Stimulated activated naive B cell treated with anti-CD40 and anti-IgM and Interleukin-4, amounts not matched to agents 10 μg/mL and 1 μg/mL and 100 μg/mL, for 72 hours (primary cell): ENCODE results near the gene MZT2A.
"Not testable (repeated sequence)": the region's sequence is repeated elsewhere in the genome, so short reads cannot be mapped to it uniquely, and the experiment has no call there.

Experiments
- ATAC-seq, 2 donors: fragments of 150-1000 bp; cut with Tn5 transposase; replicated peaks; 2 replicates each; pipeline ENCODE4 v1.10.0; 2021; ENCODE audit warnings: moderate library complexity in 1 of 2
- DNase-seq: peaks from one replicate; pipeline ENCODE4 v3.0.0; 2021
- H3K27ac Mint-ChIP-seq: one replicate; pipeline ENCODE4 v1.8.0; 2022; ENCODE audit warnings: mild to moderate bottlenecking, mixed read lengths
- H3K27me3 Mint-ChIP-seq, 2 donors: one replicate each; pipeline ENCODE4 v1.8.0; 2022; ENCODE audit warnings: mixed read lengths in 2 of 2
- H3K36me3 Mint-ChIP-seq, 2 donors: one replicate each; pipeline ENCODE4 v1.8.0; 2022; ENCODE audit warnings: mixed read lengths in 2 of 2, mild to moderate bottlenecking in 1 of 2
- H3K4me1 Mint-ChIP-seq, 2 donors: one replicate each; pipeline ENCODE4 v1.8.0; 2022; ENCODE audit warnings: mixed read lengths in 2 of 2, mild to moderate bottlenecking in 1 of 2
- H3K4me3 Mint-ChIP-seq, 2 donors: one replicate each; pipeline ENCODE4 v1.8.0; 2022; ENCODE audit warnings: mild to moderate bottlenecking in 2 of 2, mixed read lengths in 2 of 2, moderate library complexity in 1 of 2
- H3K9me3 Mint-ChIP-seq, 2 donors: one replicate each; pipeline ENCODE4 v1.8.0; 2022; ENCODE audit warnings: mixed read lengths in 2 of 2, mild to moderate bottlenecking in 1 of 2

Gene MZT2A

GRCh38 chr2:131528981-131529863 is 37.0 kb upstream of the MZT2A start:
- ATAC-seq: peak; percentile 75 to 81
- H3K4me3 Mint-ChIP-seq: peak overlapping the region; percentile 78 to 79
- H3K4me1 Mint-ChIP-seq: peaks cover 7 to 21% of the 10 kb centered on the region in 2 donors
- H3K27ac Mint-ChIP-seq: peak overlapping the region; percentile 84
- peak; percentile 26 for DNase-seq
- not testable (repeated sequence) for H3K27me3 Mint-ChIP-seq, H3K9me3 Mint-ChIP-seq, H3K36me3 Mint-ChIP-seq

- Mint-ChIP-seq H3K4me1 (peaks cover 11 to 26% of the 10 kb centered on the region in 2 donors), H3K4me3 (peak within 1 kb of the TSS; percentile 83 to 86), H3K27ac (peak within 1 kb of the TSS; percentile 42)
- H3K27me3 Mint-ChIP-seq, H3K9me3 Mint-ChIP-seq, H3K36me3 Mint-ChIP-seq: not testable (repeated sequence)
- DNase-seq: peak; percentile 70
- peak; percentile 81 to 84 for ATAC-seq
Measured at GRCh38 chr2:131527131-131528001, 35.2 kb upstream of the MZT2A start, which contains the start of gene CCDC74A. Gene CCDC74A (plus strand): TSS chr2:131527888. CDS start chr2:131527971, 83 bp downstream.

GRCh38 chr2:131525256-131525655 is 33.1 kb upstream of the MZT2A start:
- Mint-ChIP-seq H3K4me1 (peaks cover 11 to 26% of the 10 kb centered on the region in 2 donors), H3K36me3 (peaks cover 6 to 11% of the 10 kb centered on the region in 2 donors)
- not testable (repeated sequence) for H3K9me3 Mint-ChIP-seq, DNase-seq, ATAC-seq, H3K27me3 Mint-ChIP-seq, H3K27ac Mint-ChIP-seq, H3K4me3 Mint-ChIP-seq

- ATAC-seq (no peak), DNase-seq (no peak)
- H3K4me3 Mint-ChIP-seq: no peak overlapping the region
- peak overlapping the region; percentile 65 for H3K27ac Mint-ChIP-seq
- H3K27me3 Mint-ChIP-seq: no peaks in the 10 kb centered on the region
- peaks cover 21 to 23% of the 10 kb centered on the region in 2 donors for H3K36me3 Mint-ChIP-seq
- peaks cover 5% of the 10 kb centered on the region in 2 donors for H3K4me1 Mint-ChIP-seq
- H3K9me3 Mint-ChIP-seq: no peaks in the 10 kb centered on the region
Measured at GRCh38 chr2:131521961-131522781, 30.0 kb upstream of the MZT2A start.

- not testable (repeated sequence) for ATAC-seq, H3K4me1 Mint-ChIP-seq
Measured at GRCh38 chr2:131521524-131521923, 29.3 kb upstream of the MZT2A start.

GRCh38 chr2:131520526-131520925 is 28.3 kb upstream of the MZT2A start:
- H3K36me3 Mint-ChIP-seq: peaks cover 30 to 31% of the 10 kb centered on the region in 2 donors
- H3K9me3 Mint-ChIP-seq: no peaks in the 10 kb centered on the region

More at GRCh38 chr2:131521524-131521923, 29.3 kb upstream of the MZT2A start:
- H3K9me3 Mint-ChIP-seq, H3K4me3 Mint-ChIP-seq, H3K27ac Mint-ChIP-seq, H3K27me3 Mint-ChIP-seq, DNase-seq: not testable (repeated sequence)
- peaks cover 26 to 27% of the 10 kb centered on the region in 2 donors for H3K36me3 Mint-ChIP-seq

GRCh38 chr2:131519871-131520470 is 27.8 kb upstream of the MZT2A start:
- H3K27ac Mint-ChIP-seq, H3K27me3 Mint-ChIP-seq, H3K4me3 Mint-ChIP-seq, ATAC-seq, DNase-seq, H3K9me3 Mint-ChIP-seq, H3K4me1 Mint-ChIP-seq: not testable (repeated sequence)
- peaks cover 30 to 31% of the 10 kb centered on the region in 2 donors for H3K36me3 Mint-ChIP-seq

More at GRCh38 chr2:131520526-131520925, 28.3 kb upstream of the MZT2A start:
- H3K27ac Mint-ChIP-seq: no peak overlapping the region
- DNase-seq (no peak), ATAC-seq (no peak)
- H3K4me1 Mint-ChIP-seq: peaks cover 4 to 5% of the 10 kb centered on the region in 2 donors
- H3K27me3 Mint-ChIP-seq: no peaks in the 10 kb centered on the region
- H3K4me3 Mint-ChIP-seq: no peak overlapping the region

GRCh38 chr2:131519466-131519865 is 27.3 kb upstream of the MZT2A start:
- DNase-seq (no peak), ATAC-seq (no peak)
- H3K27me3 Mint-ChIP-seq: no peaks in the 10 kb centered on the region
- H3K4me3 Mint-ChIP-seq: no peak overlapping the region
- H3K4me1 Mint-ChIP-seq: peaks cover 5 to 13% of the 10 kb centered on the region in 2 donors
- H3K27ac Mint-ChIP-seq: no peak overlapping the region
- H3K9me3 Mint-ChIP-seq: no peaks in the 10 kb centered on the region
- H3K36me3 Mint-ChIP-seq: peaks cover 30 to 34% of the 10 kb centered on the region in 2 donors

- H3K27ac Mint-ChIP-seq, H3K9me3 Mint-ChIP-seq, DNase-seq, ATAC-seq, H3K27me3 Mint-ChIP-seq, H3K4me3 Mint-ChIP-seq: not testable (repeated sequence)
- Mint-ChIP-seq H3K4me1 (peaks cover 6 to 17% of the 10 kb centered on the region in 2 donors), H3K36me3 (peaks cover 34 to 37% of the 10 kb centered on the region in 2 donors)
Measured at GRCh38 chr2:131518531-131518930, 26.3 kb upstream of the MZT2A start.

GRCh38 chr2:131517856-131518255 is 25.7 kb upstream of the MZT2A start:
- Mint-ChIP-seq H3K4me1 (peaks cover 7 to 24% of the 10 kb centered on the region in 2 donors), H3K27ac (peak overlapping the region; percentile 79), H3K36me3 (peaks cover 36 to 38% of the 10 kb centered on the region in 2 donors)
- H3K9me3 Mint-ChIP-seq, H3K4me3 Mint-ChIP-seq, ATAC-seq, H3K27me3 Mint-ChIP-seq, DNase-seq: not testable (repeated sequence)

GRCh38 chr2:131517106-131517831 is 25.1 kb upstream of the MZT2A start:
- ATAC-seq: no peak
- Mint-ChIP-seq H3K4me3 (no peak overlapping the region), H3K27ac (peak overlapping the region; percentile 79), H3K4me1 (peaks cover 13 to 30% of the 10 kb centered on the region in 2 donors), H3K27me3 (no peaks in the 10 kb centered on the region), H3K9me3 (no peaks in the 10 kb centered on the region), H3K36me3 (peaks cover 39 to 40% of the 10 kb centered on the region in 2 donors)
- DNase-seq: no peak

- peaks cover 14 to 32% of the 10 kb centered on the region in 2 donors for H3K4me1 Mint-ChIP-seq
- ATAC-seq, H3K9me3 Mint-ChIP-seq, DNase-seq, H3K27me3 Mint-ChIP-seq, H3K27ac Mint-ChIP-seq, H3K4me3 Mint-ChIP-seq: not testable (repeated sequence)
- peaks cover 37 to 38% of the 10 kb centered on the region in 2 donors for H3K36me3 Mint-ChIP-seq
Measured at GRCh38 chr2:131516621-131517020, 24.4 kb upstream of the MZT2A start.

GRCh38 chr2:131516011-131516410 is 23.8 kb upstream of the MZT2A start:
- Mint-ChIP-seq H3K4me3 (no peak overlapping the region), H3K9me3 (no peaks in the 10 kb centered on the region)
- ATAC-seq: no peak

More at GRCh38 chr2:131516011-131516410, 23.8 kb upstream of the MZT2A start:
- DNase-seq: no peak
- Mint-ChIP-seq H3K27ac (peak overlapping the region; percentile 37), H3K36me3 (peaks cover 38 to 40% of the 10 kb centered on the region in 2 donors), H3K27me3 (no peaks in the 10 kb centered on the region), H3K4me1 (peaks cover 14 to 32% of the 10 kb centered on the region in 2 donors)
